Inflammatory macrophage (primary cell): ENCODE measurements around the gene TEKT4.
A peak's percentile ranks its signal among the peaks of the same experiment; 100 is the strongest.
"Not testable (repeated sequence)": the region's sequence is repeated elsewhere in the genome, so short reads cannot be mapped to it uniquely, and the experiment has no call there.

Experiments used
- DNase-seq, 2 donors: peaks; one replicate each; pipeline ENCODE4 v3.0.0-alpha.2; 2020 to 2022
- total RNA-seq, 18 experiments: gene quantifications; one replicate each; lab custom pipeline; 2026; ENCODE audit warnings: mixed read lengths in 6 of 18, inconsistent platforms in 2 of 18; lab: John Stamatoyannopoulos, UW

The TEKT4 gene, protein sequence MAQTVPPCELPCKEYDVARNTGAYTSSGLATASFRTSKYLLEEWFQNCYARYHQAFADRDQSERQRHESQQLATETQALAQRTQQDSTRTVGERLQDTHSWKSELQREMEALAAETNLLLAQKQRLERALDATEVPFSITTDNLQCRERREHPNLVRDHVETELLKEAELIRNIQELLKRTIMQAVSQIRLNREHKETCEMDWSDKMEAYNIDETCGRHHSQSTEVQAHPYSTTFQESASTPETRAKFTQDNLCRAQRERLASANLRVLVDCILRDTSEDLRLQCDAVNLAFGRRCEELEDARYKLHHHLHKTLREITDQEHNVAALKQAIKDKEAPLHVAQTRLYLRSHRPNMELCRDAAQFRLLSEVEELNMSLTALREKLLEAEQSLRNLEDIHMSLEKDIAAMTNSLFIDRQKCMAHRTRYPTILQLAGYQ
- 0 to 0.13 (median 0) reads per million in 18 experiments for total RNA-seq

- no peak for DNase-seq
Observed at GRCh38 chr2:94871226-94872087, at the start of gene TEKT4. Gene TEKT4, plus strand, starts transcription at chr2:94871430. Its CDS starts 150 bp downstream, at chr2:94871580.

- DNase-seq: not testable (repeated sequence)
Observed at GRCh38 chr2:94839224-94839623, 32.0 kb upstream of the TEKT4 start.

GRCh38 chr2:94856856-94857255 lies 14.4 kb upstream of the TEKT4 start:
- DNase-seq: not testable (repeated sequence)

DNA sequence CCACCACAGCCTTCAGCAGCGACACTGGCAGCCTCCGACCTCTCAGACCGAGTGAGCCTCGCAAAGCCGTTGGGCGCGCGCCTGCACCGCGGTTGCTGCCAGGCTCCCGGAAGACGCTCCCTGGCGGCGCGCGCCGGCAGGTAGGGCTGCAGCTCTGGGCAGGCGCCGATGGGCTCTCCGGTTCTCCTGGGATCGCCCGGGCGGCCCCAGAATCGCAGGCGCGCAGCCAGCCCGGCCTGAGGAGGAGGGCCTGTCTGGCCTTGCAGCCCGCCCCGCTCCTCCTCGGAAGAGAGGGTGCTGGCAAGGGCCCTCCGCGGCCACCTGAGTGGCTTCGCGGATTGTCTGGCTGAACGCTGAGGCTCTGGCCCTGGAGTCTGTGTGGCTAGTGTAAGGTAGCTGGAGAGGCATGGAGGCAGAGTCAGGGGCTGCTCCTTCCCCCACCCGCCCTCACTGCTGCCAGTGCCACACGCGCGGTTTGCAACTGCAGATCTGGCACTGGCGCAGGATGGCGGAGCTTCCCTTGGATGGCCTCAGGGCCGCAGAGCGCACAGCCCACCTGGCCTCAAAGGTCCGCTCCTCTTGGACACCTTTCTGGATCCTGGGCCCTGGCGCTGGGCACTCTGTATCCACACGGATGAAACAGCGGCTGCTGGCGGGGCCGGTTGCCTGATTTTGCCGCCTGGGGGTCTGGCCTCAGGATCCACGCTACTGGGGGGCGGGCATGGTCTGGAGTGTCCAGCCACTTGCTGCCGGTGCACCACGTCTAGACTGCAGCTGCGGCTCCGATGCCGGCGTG lies 13.7 kb upstream of the TEKT4 start:
- not testable (repeated sequence) for DNase-seq

GRCh38 chr2:94858163-94858888 lies 12.9 kb upstream of the TEKT4 start:
- not testable (repeated sequence) for DNase-seq

DNA sequence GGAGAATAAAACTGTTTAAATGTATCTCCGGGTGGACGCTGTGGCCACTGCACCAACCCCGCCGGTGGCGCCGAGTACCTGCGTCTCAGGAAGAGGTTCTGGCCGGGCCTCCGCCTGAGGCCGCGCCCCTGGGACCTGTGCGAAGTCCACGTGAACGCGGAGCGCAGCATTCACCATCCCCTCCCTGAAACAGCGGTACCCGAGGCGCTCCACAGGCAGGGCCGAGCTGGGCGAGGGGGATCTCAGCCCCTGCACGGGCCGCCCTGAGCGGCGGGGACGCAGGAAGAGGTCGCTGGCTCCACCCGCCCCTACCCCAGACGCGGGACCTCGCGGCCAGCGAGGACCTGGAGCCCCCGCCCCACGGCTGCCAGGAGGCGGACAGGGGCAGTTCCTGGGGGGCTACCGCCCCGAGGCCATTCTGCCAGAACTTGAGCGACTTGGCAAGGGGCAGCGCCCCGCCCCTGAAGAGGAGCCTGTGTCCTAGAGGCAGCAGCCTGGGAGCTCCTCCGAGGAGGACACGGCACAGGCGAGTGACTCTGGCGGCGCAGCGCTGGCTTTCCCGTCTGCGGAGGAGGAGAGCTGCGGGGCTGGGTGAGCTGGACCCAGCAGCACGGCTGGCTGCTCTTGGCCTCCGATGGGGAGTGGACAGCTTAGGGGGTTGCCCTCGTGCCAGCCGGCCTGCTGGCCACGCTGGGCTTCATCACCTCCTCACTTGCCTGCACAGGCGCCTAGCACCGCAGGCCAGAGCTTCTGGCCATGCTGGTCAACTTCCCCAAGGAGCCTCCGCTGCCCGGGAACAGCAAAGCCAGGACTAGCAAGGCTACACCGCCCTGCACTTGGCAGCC lies 9.7 kb upstream of the TEKT4 start:
- no peak for DNase-seq

- DNase-seq: not testable (repeated sequence)
Observed at GRCh38 chr2:94862903-94863302, 8.3 kb upstream of the TEKT4 start.

- no peak for DNase-seq
Observed at GRCh38 chr2:94869131-94869530, 2.1 kb upstream of the TEKT4 start.

DNA sequence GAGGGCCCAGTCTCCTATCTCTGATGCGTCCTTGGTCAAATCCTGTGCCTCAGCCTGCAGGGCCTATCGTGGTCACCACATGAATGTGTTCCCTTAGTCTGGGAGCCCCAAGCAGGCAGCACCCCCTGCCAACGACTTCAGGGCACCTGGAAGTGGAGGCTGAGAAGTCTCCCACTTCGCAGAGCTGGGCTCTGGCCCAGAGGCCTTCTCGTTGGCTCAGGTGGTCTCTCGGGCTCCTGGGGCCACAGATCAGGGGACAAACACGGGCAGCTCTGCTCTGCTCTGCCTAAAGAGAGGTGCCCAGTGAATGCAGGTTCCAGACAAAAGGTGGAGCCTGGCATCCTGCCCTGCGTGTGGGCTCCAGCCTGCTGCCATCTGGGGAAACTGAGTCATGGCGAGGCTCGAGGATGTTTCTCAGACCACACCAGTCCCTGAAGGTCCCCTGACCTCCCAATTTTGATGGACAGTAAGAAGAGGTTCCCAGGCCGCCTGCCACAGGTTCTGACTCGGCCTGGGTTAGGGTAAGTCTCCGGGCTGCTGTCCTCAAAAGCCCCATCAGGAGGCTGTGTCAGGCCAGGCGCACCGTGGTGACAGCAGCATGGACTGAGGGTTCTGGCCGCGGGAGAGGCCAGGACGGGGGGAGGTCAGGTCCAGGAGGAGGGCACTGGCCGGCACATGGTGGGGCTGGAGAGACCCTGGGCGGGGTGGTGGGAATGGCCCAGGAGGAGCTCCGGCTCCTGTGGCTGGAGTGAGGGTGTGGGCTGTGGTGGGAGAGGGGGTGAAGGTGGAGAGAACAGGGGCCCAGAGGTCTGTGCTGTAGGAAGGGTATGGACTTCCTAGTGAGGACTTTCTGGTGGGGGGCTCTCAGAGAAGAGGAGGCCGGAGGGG lies 1.4 kb upstream of the TEKT4 start:
- DNase-seq: no peak

- no peak for DNase-seq
Observed at GRCh38 chr2:94870440-94871225, 597 bp upstream of the TEKT4 start.

GRCh38 chr2:94872088-94872618 lies 923 bp downstream of the TEKT4 start:
- no peak for DNase-seq

- no peak for DNase-seq
Observed at GRCh38 chr2:94872676-94873361, 1.6 kb downstream of the TEKT4 start.

DNA sequence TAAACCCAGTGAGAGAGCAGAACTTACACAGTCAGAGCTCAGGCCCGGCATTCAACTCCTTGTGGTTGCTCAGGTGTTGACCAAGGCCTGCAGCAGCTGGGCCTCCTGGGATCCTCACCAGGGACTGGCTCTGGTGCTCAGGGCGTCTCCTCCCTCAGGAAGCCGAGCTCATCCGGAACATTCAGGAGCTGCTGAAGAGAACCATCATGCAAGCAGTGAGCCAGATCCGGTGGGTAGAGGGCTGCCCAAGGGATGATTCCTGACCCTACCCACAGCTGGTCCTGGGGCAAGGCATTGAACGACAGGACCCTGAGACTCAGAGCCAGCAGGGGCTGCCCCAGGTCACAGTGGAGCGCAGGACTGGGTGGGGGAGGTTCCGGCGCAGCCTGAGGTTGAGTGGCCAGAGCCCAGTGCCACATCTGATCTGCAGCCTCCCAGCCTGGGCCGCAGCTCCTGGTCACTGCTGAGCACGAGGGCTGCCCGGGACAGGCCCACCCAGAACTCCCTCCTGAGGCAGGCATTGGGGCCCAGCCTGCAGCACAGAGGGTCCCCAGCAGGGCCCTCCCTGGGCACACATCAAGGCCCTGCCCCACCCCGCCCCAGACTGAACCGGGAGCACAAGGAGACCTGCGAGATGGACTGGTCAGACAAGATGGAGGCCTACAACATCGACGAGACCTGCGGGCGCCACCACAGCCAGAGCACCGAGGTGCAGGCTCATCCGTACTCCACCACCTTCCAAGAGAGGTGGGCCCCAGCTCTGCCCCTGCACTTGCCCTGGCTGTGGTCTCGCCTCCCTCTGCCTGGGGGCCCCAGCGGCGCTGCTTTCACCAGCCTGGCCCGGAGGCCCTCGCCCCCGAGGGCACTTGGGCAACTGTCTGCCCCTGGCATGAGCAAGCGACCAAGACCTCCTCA lies 2.4 kb downstream of the TEKT4 start:
- DNase-seq: no peak

DNA sequence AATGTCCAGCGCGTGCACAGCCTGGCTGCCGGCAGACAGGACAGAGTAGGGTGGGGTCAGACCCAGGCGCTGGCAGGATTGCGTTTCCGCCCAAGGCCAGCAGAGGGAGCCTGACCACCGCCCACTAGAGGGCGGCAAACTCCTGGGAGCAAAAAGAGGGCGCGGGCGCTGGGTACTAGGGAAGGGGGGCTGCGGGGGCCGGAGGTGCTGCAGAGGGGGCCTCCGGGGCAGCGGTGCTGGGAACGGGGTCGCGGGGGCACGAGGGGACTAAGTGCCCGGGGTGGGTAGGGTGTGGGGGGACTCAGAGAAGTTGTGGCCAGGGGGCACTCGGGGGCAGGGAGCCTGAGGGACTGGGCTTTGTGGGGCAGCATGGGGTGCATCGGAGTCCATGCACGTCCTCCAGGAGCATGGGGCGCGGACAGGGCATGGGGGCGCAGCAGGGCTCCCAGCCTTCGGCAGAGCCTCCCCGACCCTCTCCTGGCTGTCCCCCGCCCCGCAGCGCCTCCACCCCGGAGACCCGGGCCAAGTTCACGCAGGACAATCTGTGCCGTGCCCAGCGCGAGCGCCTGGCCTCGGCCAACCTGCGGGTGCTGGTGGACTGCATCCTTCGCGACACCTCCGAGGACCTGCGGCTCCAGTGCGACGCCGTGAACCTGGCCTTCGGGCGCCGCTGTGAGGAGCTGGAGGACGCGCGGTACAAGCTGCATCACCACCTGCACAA lies 3.2 kb downstream of the TEKT4 start:
- peak; percentile 44 to 51 for DNase-seq

DNA sequence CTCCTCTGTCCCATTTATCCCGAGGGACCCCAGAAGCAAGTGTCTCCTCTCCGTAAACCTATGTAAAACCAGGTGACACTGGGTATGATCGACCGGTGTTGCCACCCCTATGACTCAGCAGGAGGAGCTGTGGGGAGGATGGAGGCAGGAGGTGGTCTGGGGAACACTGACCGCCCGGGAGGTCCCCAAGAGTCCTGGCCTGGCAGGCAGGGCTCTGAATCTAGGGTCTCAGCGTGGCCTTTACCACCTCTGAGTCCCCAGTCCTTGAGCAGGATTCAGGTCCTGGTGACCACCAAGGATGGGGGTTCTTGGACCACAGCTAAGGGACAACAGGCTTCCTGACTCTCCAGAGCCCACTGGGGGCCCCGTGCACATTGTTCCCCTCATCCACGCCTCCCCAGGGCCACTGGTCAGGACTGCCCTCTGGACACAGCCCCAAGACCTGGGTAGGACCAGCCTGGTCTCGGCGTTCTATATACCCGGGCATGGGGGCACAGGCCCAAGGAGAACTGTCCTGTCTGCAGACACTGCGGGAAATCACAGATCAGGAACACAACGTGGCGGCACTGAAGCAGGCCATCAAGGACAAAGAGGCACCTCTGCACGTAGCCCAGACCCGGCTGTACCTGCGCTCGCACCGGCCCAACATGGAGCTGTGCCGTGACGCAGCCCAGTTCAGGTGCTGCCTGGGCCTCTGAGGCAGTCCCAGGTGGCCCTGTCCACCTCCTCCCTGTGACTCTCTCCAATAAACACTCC lies 4.0 kb downstream of the TEKT4 start:
- DNase-seq: no peak
